ENCODE results near the gene DNAH9. TPM values are rescaled to one million over a fixed set of nuclear protein-coding genes. Genes with fewer than 3 reads are reported as not detected.

The DNAH9 gene
- total RNA-seq: 1 to 10 TPM in 1 of 2 donors, under 1 TPM in 1; 0.34 to 1.7 TPM

DNA sequence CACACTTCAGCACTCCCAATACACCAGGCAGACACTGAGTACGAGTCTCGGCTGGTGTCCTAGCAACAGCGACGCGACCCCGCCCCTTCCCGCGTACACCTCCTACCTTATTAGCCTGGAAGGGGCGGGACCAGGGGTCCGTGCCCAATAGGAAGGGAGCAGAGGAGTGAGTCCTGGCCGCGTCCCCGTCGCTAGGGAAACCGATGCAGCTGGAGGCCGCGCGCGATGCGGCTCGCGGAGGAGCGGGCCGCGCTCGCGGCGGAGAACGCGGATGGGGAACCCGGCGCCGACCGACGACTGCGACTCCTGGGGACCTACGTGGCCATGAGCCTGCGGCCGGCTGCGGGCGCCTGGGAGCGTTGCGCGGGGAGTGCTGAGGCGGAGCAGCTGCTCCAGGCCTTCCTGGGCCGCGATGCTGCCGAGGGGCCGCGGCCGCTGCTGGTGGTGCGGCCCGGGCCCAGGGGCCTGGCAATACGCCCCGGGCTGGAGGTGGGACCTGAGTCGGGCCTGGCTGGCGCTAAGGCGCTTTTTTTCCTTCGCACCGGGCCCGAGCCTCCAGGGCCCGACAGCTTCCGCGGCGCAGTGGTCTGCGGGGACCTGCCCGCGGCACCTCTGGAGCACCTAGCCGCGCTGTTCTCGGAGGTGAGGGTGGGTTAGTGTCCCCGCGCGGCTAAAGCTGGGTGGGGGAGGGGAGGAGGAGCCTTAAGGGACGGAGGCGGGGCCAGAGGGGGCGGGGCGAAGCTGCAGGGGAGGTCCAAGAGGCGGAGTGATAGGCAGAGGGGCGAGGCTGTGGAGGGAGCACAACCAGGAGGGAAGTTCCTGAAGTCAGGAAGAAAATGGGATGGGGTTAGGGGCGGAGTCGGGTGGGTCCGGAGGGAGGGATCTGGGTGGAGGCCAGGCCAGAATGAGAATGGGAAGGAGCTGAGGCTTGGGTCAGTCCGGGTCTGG, at the start of gene DNAH9:
Gene DNAH9 (plus strand): TSS at position 197 of the 948 bp plus-strand sequence. CDS start 29 bp downstream, at position 226.

GRCh38 chr17:11997147-11997971, 399.1 kb downstream of the DNAH9 start, which contains the start of gene ZNF18:
ZNF18 (minus strand) TSS chr17:11997475; CDS start chr17:11992829, 4,646 bp downstream.

